Heart right ventricle (tissue), 16 donors: Measurements from ENCODE around the gene ANO2. TPM values are rescaled to one million over a fixed set of nuclear protein-coding genes. Genes with fewer than 3 reads are reported as not detected.

Experiments used
- ATAC-seq, 8 donors: fragments of 200-7000 bp; cut with Tn5 transposase; one replicate each; pipeline ENCODE4 v1.9.1; 2020; ENCODE audit warnings: mild to moderate bottlenecking in 8 of 8, moderate library complexity in 8 of 8, moderate number of reproducible peaks in 1 of 8
- DNase-seq, 2 donors: peaks; one replicate each; pipeline ENCODE4 v3.0.0-alpha.2; 2020
- H3K27ac ChIP-seq, 10 donors: fragments of 200-600 bp; sonication (generic) in 2 of 10; one replicate each; pipeline versions ENCODE4 v1.5.0 to v1.8.0; 2020 to 2022; ENCODE audit warnings: mild to moderate bottlenecking in 3 of 10
- H3K27me3 ChIP-seq, 7 donors: fragments of 200-600 bp; one replicate each; pipeline ENCODE4 v1.8.0; 2021 to 2022; ENCODE audit warnings: mild to moderate bottlenecking in 2 of 7
- H3K36me3 ChIP-seq, 9 donors: fragments of 200-600 bp; sonication (generic) in 1 of 9; one replicate each; pipeline versions ENCODE4 v1.5.0 to v1.8.0; 2020 to 2022; ENCODE audit warnings: mild to moderate bottlenecking in 2 of 9
- H3K4me1 ChIP-seq, 9 donors: fragments of 200-600 bp; sonication (generic) in 1 of 9; one replicate each; pipeline versions ENCODE4 v1.5.0 to v1.8.0; 2020 to 2022; ENCODE audit warnings: mild to moderate bottlenecking in 4 of 9
- H3K4me3 ChIP-seq, 10 donors: fragments of 200-600 bp; sonication (generic) in 2 of 10; one replicate each; pipeline versions ENCODE4 v1.5.0 to v1.8.0; 2020 to 2022; ENCODE audit warnings: mild to moderate bottlenecking in 7 of 10, moderate library complexity in 2 of 10
- H3K9me3 ChIP-seq, 11 donors: fragments of 200-600 bp in 10 of 11; sonication (generic) in 2 of 11; one replicate each; pipeline versions ENCODE4 v1.5.0 to v1.8.0; 2013 to 2022; ENCODE audit warnings: mild to moderate bottlenecking in 2 of 11, control low read depth in 1 of 11, moderate library complexity in 1 of 11
- CTCF ChIP-seq, 9 donors: fragments of 200-600 bp; sonication (generic) in 2 of 9; IDR thresholded peaks; one replicate each; pipeline versions ENCODE4 v1.5.0 to v1.8.0; 2021 to 2022; ENCODE audit warnings: antibody characterized with exemption in 9 of 9, mild to moderate bottlenecking in 5 of 9, moderate library complexity in 1 of 9
- WGBS, 2 donors: extraction: QIAGEN DNeasy Blood & Tissue Kit; methylation state at CpG; one replicate each; pipeline ENCODE4 v1.1.7; 2013; ENCODE audit warnings: inconsistent platforms in 1 of 2; 5-methylcytosine and 5-hydroxymethylcytosine counted together
- intact Hi-C, 10 donors: fragments of 100-400 bp; cut with DNase I; formaldehyde crosslinking; loops; one replicate each; pipeline versions ENCODE4 v1.11.1 to v1.14.2; 2022
- polyA plus RNA-seq, 2 donors: library from polyadenylated mRNA; stranded (reverse); fragments of 200-250 nt; gene quantifications; one replicate each; pipeline ENCODE4 v1.2.3, GENCODE V29; 2013
- total RNA-seq, 10 donors: library from RNA; stranded (reverse); fragmentation: NEBNext Ultra II Directional in 3 of 10; extraction: Animal tissue kit (Norgen Biotek cat#: 25700) in 3 of 10; gene quantifications; one replicate each; pipeline versions ENCODE4 v1.2.1 to v1.2.4, GENCODE V29; 2021 to 2023
- donor health status: Arrhythmogenic right ventricular cardiomyopathy.
- donor health status: ischemic (EF 13 %, LVEDD 7.1; RV severe dilation, severe dysfunction).
- donor health status: healthy with polysubstance abuse.
- donor health status: DM: no; HTN: yes; CAD: no.
- donor health status: DM: no; HTN: no; CAD: no.
- donor health status: ischemic (EF 25% LVEDD 6.9; RV normal size, moderate dysfunction).
- donor health status: ischemic (EF 25% LVEDD 5.7; RV mildly dilated, moderate dysfunction).
- donor health status: healthy.
- donor health status: DM: yes; HTN: yes; CAD: no.
- donor health status: Ischemic cardiomyopathy.
- donor health status: ischemic (EF 35%, LVEDD 5.7; RV mildly dilated, moderate dysfunction).
- donor health status: nonischemic (EF 11% LVEDD 7.7; RV severe dilation, severe dysfunction).
- donor health status: DM: yes; HTN: yes; CAD: no.
- donor health status: PGD.
- donor health status: ischemic (EF 29% LVEDD 5.4; RV normal size, mild dysfunction).
- donor health status: nonischemic (EF 23%, LVEDD 6.1; RV moderate dilation, normal function).

Gene ANO2
- total and polyA plus RNA-seq, 12 donors: 4.0 to 15.2 (median 12.0) TPM

GRCh38 chr12:5612556-5613410, 332.3 kb downstream of the ANO2 start:
- H3K4me1 ChIP-seq: no peaks in the 10 kb centered on the region
- intact Hi-C loops: no loop called here
- no peaks in the 10 kb centered on the region for H3K27me3 ChIP-seq

GRCh38 chr12:5611162-5611561, 333.9 kb downstream of the ANO2 start:
- peaks cover 0 to 4% (median 0%) of the 10 kb centered on the region in 9 donors for H3K4me1 ChIP-seq
- H3K4me3 ChIP-seq: no peak overlapping the region
- DNase-seq (no peak), ATAC-seq (no peak)
- no peak overlapping the region for H3K27ac ChIP-seq
- H3K9me3 ChIP-seq: no peaks in the 10 kb centered on the region
- intact Hi-C loops: no loop called here
- WGBS, 2 donors: 91 to 95% methylated on average over 5 of the region's 5 CpGs
- H3K27me3 ChIP-seq: no peaks in the 10 kb centered on the region
- no peak for TF ChIP-seq CTCF (IDR thresholded peaks at IDR 0.05)
- peaks cover 0 to 21% (median 0%) of the 10 kb centered on the region in 9 donors for H3K36me3 ChIP-seq

More at GRCh38 chr12:5612556-5613410, 332.3 kb downstream of the ANO2 start:
- WGBS, 2 donors: 78% methylated on average over 14 of the region's 14 CpGs
- H3K9me3 ChIP-seq: no peaks in the 10 kb centered on the region
- no peak overlapping the region for H3K4me3 ChIP-seq
- H3K27ac ChIP-seq: no peak overlapping the region
- ATAC-seq: no peak
- H3K36me3 ChIP-seq: peaks cover 0 to 21% (median 0%) of the 10 kb centered on the region in 9 donors
- no peak for TF ChIP-seq CTCF (IDR thresholded peaks at IDR 0.05)
- DNase-seq: no peak

- H3K27me3 ChIP-seq: peaks cover 0 to 4% (median 0%) of the 10 kb centered on the region in 7 donors
- no peak for ATAC-seq
- no peaks in the 10 kb centered on the region for H3K4me1 ChIP-seq
- intact Hi-C loops: no loop called here
- no peak for DNase-seq
- no peak overlapping the region for H3K4me3 ChIP-seq
- peaks cover 0 to 32% (median 0%) of the 10 kb centered on the region in 9 donors for H3K36me3 ChIP-seq
- TF ChIP-seq CTCF (IDR thresholded peaks at IDR 0.05): no peak
- no peak overlapping the region for H3K27ac ChIP-seq
- 91 to 92% methylated on average over 4 of the region's 4 CpGs for WGBS, 2 donors
- no peaks in the 10 kb centered on the region for H3K9me3 ChIP-seq
Measured at GRCh38 chr12:5599378-5599777, 345.7 kb downstream of the ANO2 start.

- H3K27me3 ChIP-seq: peaks cover 0 to 3% (median 0%) of the 10 kb centered on the region in 7 donors
- intact Hi-C loops: no loop called here
- H3K4me1 ChIP-seq: no peaks in the 10 kb centered on the region
- H3K36me3 ChIP-seq: peaks cover 0 to 40% (median 0%) of the 10 kb centered on the region in 9 donors
- ATAC-seq (no peak), DNase-seq (no peak)
- no peak for TF ChIP-seq CTCF (IDR thresholded peaks at IDR 0.05)
- H3K27ac ChIP-seq: no peak overlapping the region
- no peak overlapping the region for H3K4me3 ChIP-seq
- H3K9me3 ChIP-seq: no peaks in the 10 kb centered on the region
Measured at GRCh38 chr12:5593998-5594397, 351.1 kb downstream of the ANO2 start.
